SK-MEL-5 (cell line): ENCODE results near the gene NUTM2G. TPM values are rescaled to one million over a fixed set of nuclear protein-coding genes. Genes with fewer than 3 reads are reported as not detected.
"Not testable (repeated sequence)": the region's sequence is repeated elsewhere in the genome, so short reads cannot be mapped to it uniquely, and the experiment has no call there.

Source experiments
- DNase-seq: peaks from one replicate; pipeline ENCODE4 v3.0.0-alpha.2; 2016; ENCODE audit warnings: low read depth, low spot score
- in situ Hi-C: cut with HindIII; loops from 2 replicates; pipeline ENCODE4 v1.10.0; 2016; ENCODE audit warnings: low sequenced_read_pairs, high pct_unique_total_duplicates, low pct_unique_long_range_greater_than_20kb
- total RNA-seq: library from RNA; depleted of rRNA; stranded (reverse); fragments of >200 nt; shearing (Covaris generic); gene quantifications from 2 replicates; pipeline ENCODE4 v1.2.3, GENCODE V29; 2014; rRNA removed

The NUTM2G gene
- total RNA-seq, 1 experiment from 2014 or later = not detected

DNA sequence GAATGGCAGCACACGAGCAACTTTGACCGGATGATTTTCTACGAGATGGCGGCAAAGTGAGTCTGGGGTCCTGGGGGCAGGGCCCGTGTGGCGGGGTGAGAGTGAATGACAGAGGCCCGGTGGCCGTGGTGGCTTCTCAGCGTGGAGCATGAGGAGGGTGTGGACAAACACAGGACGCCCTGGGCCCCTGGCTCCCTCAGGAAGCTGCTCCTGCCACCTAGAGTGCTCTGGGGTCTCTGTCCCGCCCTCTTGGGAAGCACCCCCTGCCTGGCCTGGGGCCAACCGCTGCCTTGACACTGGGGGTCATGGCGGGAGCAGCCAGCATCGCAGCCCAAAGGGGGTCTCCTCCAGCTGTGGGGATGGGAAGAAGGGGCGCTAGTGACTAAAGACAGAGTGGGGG lies 6.8 kb downstream of the NUTM2G start:
- DNase-seq, in situ Hi-C loops: not testable (repeated sequence)

- in situ Hi-C loops = not testable (repeated sequence)
Measured at GRCh38 chr9:96937442-96937841, 8.8 kb downstream of the NUTM2G start.

GRCh38 chr9:96938957-96939665 lies 10.5 kb downstream of the NUTM2G start:
- in situ Hi-C loops = not testable (repeated sequence)

More at GRCh38 chr9:96937442-96937841, 8.8 kb downstream of the NUTM2G start:
- not testable (repeated sequence) for DNase-seq

DNA sequence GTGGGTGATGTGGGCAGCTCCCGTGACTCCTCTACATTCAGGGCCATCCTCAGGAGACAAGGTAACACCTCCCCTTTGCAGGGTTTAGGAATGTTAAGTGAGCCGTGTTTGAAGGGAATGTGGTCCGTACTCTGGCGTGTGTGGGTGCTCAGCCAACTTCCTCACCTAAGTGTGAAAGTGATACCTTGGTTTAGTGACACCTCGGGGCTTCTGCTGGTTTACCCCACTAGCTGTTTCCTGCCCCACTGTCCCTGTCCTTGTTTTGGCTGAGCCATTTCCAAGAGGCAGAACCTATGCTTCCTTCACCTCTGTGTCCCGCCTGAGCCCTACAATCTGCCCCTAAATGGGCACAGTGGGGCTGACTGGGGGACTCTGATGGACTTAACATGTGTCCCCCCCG lies 12.3 kb downstream of the NUTM2G start:
- in situ Hi-C loops, DNase-seq: not testable (repeated sequence)

More at GRCh38 chr9:96938957-96939665, 10.5 kb downstream of the NUTM2G start:
- not testable (repeated sequence) for DNase-seq

DNA sequence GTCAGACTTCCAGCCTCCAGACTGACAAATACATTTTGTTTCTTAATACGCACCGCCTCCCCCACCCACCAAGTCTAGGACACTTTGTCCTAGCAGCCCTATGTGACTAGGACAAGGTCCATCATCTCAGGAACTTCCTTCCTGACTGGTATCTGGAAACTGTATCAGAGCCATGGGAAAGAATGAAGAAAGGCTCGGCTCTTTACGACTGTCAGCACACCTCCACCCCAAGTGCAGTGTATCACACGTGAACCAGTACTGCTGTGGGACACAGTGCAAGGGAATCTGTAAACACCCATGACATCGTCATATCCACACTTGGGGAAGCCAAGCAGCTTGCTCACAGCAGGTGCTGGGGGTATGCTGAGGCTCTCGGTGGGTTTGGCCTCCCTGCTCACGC lies 13.0 kb downstream of the NUTM2G start:
- in situ Hi-C loops = not testable (repeated sequence)

DNA sequence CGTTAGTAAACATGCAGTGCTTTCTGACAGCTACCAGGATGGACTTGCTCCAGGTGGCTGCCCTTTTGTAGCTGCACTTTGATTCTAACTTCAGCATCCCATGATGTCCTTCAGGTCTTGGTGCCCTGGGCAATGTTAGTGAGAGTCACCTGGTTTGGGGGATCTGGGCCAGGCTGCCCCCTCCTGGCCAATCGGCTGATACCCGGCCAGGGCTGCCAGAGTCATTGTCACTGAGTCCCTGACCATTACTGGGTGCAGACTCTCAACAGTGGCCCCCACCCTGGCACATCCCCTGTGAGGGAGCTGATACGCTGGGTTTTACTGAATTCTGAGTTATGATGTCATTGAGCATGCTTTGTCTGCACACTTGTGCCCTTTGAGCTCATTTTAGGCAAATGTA lies 13.5 kb downstream of the NUTM2G start:
- DNase-seq, in situ Hi-C loops: not testable (repeated sequence)

More for the DNA sequence above, 13.0 kb downstream of the NUTM2G start:
- not testable (repeated sequence) for DNase-seq

- in situ Hi-C loops = not testable (repeated sequence)
Measured at GRCh38 chr9:96949346-96949745, 20.7 kb downstream of the NUTM2G start.

DNA sequence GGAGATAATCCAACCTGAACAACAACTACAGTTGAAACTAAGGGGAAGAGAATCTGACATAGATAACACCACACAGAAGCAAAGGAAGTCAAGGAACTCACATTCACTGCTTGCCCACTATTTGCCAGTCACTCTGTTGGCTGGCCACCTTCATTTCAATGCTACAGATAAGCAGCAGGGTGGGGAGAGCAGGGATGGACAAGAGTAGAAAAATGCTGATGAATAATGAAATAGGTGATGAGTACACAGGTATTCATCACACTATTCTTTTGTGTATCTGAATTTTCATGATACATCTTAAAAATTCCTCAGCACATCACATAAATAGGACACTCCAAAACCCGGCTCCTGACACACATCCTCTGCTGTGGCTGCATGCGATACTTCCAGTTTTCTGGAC lies 21.9 kb downstream of the NUTM2G start:
- in situ Hi-C loops, DNase-seq: not testable (repeated sequence)

More at GRCh38 chr9:96949346-96949745, 20.7 kb downstream of the NUTM2G start:
- DNase-seq = not testable (repeated sequence)

- in situ Hi-C loops = not testable (repeated sequence)
Measured at GRCh38 chr9:96967591-96967990, 38.9 kb downstream of the NUTM2G start.

DNA sequence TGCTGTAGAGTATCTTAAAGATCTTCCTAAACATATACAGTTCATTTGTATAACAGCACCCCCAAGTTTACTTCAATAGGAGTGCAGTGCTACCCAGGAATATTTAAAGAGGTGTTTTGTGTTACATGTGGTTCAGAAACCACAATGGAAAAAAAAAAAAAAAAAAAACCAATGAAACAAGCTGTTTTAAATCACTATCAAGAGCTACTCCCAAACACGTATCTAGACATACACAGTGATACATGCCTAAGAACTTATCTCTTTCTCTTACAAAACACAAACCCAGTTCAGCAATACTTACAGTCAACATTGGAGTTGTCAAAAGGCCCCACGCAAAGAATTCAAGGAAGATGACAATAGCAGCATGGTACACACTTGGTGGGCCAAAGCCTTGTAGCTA lies 43.9 kb downstream of the NUTM2G start:
- in situ Hi-C loops, DNase-seq: not testable (repeated sequence)

More at GRCh38 chr9:96967591-96967990, 38.9 kb downstream of the NUTM2G start:
- DNase-seq = not testable (repeated sequence)

DNA sequence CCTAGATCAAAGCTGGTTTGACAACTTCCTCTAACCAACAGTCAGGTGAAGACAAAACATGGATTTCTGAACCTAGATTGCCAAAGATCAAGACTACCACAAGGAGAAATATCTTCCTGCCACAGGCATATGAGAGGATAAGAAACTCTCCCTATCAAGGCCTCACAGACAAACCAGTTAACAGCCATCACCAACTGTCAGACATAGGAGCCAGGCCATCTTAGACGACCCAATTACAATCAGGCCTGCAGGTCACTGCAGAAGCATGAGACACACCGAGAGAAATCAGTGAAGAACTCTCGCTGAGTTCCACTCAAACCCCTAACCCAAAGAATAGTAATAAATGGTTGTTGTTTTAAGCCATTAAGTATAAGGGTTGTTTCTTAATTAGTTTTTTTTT lies 45.4 kb downstream of the NUTM2G start:
- in situ Hi-C loops, DNase-seq: not testable (repeated sequence)

- in situ Hi-C loops, DNase-seq: not testable (repeated sequence)
Measured at GRCh38 chr9:96983496-96984122, 55.0 kb downstream of the NUTM2G start.

DNA sequence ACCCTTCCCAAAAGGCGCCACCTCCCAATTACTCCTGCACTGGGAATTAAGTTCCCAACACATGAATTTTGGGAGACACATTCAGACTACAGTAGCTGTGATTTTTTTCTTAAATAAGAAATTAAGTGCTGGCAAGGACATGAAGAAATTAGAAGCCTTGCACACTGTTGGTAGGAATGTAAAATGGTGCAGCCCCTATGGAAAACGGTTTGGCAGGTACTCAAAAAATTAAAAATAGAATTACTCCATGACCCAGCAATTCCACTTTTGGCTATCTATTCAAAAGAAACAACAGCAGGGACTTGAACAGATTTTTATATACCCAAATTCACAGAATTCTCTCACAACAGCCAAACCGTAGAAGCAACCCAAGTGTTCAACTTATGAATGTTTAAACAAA lies 55.5 kb downstream of the NUTM2G start:
- in situ Hi-C loops, DNase-seq: not testable (repeated sequence)

DNA sequence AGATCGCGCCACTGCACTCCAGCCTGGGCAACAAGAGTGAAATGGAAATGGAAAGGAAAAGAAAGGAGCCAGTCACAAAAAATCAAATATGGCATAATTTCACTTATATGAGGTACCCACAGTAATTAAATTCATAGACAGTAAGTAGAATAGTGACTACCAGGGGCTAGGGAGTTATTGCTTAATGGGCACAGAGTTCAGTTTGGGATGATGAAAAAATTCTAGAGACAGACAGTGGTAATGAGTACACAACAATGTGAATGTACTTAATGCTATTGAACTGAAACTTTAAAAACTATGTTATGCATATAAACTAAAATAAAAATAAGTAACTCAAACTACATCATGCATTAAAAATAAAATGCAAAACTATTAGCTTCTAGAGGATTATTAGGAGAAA lies 56.2 kb downstream of the NUTM2G start:
- in situ Hi-C loops, DNase-seq: not testable (repeated sequence)

Other genes with a start within 250 kb of the NUTM2G start
- 9.5 and 11.3 TPM in 2 replicates for gene ZNF510, start 150.8 kb upstream of the NUTM2G start, total RNA-seq
- 4.4 and 4.8 TPM in 2 replicates for gene ZNF782, start 74.3 kb upstream of the NUTM2G start, total RNA-seq
- gene CTSV, start 110.3 kb downstream of the NUTM2G start, total RNA-seq = 22.1 and 24.4 TPM in 2 replicates